Peyer's patch (tissue), 4 donors: ENCODE measurements around the gene DHRS1.

Experiments used
- CTCF ChIP-seq, 6 experiments: fragments of 450-650 bp in 4 of 6; fragments of 200-600 bp in 2 of 6; sonication (generic) in 1 of 6; IDR thresholded peaks; one replicate each; pipeline ENCODE4 v1.5.1; 2017 to 2019; ENCODE audit warnings: antibody characterized with exemption in 6 of 6, mild to moderate bottlenecking in 3 of 6, moderate library complexity in 1 of 6
- POLR2A ChIP-seq, 2 donors: fragments of 450-650 bp; IDR thresholded peaks; one replicate each; pipeline ENCODE4 v1.5.1; 2017; ENCODE audit warnings: antibody characterized with exemption in 2 of 2, mild to moderate bottlenecking in 2 of 2, moderate library complexity in 2 of 2

DNA sequence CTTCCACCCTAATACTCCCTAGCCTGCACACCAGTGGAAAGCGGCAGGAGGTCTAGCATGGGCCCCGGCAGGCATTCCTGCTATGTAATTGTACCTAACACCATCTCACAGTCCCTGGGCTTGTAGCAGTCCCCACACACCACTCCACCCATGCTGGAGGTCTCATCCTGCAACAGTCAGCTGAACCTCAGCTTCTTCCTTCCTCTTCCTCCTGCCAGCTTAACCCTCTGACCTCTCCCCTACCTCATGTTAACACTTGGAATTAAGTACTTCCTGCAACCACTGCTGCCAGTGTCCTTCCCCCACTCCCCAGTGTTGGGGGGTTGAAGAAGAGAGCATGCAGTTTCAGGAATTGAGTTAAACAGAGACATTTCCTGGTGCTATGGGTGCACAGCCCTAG is 27.7 kb upstream of the DHRS1 start:
- TF ChIP-seq POLR2A (IDR thresholded peaks at IDR 0.05) (no peak), CTCF (IDR thresholded peaks at IDR 0.05) (no peak)
